ENCODE data around the gene SPRR1A.

DNA sequence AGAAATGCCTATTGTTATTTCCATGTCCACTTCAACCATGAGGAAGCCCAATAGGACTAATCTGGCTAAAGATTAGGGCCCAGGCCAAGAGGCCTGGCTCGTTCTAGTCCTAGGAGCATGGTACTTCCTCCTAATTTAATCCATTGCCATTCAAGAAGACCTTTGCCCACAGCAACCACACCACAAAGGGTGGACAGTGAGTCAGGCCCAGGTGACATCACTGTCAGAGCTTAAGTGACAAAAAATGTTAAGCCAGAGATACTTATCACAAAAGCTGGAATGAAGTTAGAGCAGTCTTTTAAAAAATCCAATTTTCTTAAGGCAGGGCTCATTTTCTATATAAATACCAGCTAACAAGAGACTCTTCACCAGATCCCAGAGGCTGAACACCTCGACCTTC, 17.5 kb downstream of the SPRR1A start, which contains the start of gene SPRR3:
- TF ChIP-seq, protein P1, sequence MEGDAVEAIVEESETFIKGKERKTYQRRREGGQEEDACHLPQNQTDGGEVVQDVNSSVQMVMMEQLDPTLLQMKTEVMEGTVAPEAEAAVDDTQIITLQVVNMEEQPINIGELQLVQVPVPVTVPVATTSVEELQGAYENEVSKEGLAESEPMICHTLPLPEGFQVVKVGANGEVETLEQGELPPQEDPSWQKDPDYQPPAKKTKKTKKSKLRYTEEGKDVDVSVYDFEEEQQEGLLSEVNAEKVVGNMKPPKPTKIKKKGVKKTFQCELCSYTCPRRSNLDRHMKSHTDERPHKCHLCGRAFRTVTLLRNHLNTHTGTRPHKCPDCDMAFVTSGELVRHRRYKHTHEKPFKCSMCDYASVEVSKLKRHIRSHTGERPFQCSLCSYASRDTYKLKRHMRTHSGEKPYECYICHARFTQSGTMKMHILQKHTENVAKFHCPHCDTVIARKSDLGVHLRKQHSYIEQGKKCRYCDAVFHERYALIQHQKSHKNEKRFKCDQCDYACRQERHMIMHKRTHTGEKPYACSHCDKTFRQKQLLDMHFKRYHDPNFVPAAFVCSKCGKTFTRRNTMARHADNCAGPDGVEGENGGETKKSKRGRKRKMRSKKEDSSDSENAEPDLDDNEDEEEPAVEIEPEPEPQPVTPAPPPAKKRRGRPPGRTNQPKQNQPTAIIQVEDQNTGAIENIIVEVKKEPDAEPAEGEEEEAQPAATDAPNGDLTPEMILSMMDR (IDR thresholded peaks at IDR 0.05; ENCODE audit: low read depth, low read length) = no peak
- TF ChIP-seq EZH2phosphoT487 (IDR thresholded peaks at IDR 0.05; ENCODE audit: low read depth) = no peak

Measured in OCI-LY3 (cell line).